ENCODE measurements around the gene RANBP9.

RANBP9 gene

DNA sequence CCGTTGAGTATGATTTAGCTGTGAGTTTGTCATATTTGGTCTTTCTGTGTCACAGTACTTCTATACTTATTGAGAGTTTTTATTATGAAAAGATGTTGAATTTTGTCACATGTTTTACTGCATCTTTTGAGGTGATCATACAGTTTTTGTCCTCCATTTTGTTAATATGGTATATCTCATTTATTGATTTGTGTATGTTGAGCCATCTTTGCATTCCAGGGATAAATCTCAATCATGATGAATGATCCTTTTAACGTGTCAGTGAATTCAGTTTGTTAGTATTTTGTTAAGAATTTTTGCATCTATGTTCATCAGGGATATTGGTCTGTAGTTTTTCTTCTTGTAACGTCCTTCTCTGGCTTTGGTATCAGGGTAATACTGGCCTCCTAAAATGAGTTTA, 133.7 kb downstream of the RANBP9 start:
- TF ChIP-seq, protein P1, sequence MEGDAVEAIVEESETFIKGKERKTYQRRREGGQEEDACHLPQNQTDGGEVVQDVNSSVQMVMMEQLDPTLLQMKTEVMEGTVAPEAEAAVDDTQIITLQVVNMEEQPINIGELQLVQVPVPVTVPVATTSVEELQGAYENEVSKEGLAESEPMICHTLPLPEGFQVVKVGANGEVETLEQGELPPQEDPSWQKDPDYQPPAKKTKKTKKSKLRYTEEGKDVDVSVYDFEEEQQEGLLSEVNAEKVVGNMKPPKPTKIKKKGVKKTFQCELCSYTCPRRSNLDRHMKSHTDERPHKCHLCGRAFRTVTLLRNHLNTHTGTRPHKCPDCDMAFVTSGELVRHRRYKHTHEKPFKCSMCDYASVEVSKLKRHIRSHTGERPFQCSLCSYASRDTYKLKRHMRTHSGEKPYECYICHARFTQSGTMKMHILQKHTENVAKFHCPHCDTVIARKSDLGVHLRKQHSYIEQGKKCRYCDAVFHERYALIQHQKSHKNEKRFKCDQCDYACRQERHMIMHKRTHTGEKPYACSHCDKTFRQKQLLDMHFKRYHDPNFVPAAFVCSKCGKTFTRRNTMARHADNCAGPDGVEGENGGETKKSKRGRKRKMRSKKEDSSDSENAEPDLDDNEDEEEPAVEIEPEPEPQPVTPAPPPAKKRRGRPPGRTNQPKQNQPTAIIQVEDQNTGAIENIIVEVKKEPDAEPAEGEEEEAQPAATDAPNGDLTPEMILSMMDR (IDR thresholded peaks at IDR 0.05; ENCODE audit: control insufficient read depth, insufficient read depth, low read depth, low read length, missing control alignments): no peak

DNA sequence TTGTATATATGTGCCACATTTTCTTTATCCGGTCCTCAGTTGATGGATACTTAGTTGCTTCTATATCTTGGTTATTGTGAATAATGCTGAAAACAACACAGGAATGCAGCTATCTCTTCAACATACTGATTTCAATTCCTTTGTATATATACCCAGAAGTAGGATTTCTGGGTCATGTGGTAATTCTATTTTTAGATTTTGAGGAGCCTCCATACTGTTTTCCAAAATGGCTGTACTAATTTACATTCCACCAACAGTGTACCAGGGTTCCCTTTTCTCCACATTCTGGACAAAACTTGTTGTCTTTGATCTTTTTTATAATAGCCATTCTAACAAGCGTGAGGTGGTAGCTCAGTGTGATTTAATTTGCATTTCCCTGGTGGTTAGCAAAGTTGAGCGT, 135.6 kb downstream of the RANBP9 start:
- TF ChIP-seq, protein P1 (IDR thresholded peaks at IDR 0.05; ENCODE audit: control insufficient read depth, insufficient read depth, low read depth, low read length, missing control alignments): no peak
- no peak for DNase-seq (ENCODE audit: low read depth)
- H3K4me3 ChIP-seq (ENCODE audit: control insufficient read depth, low read depth, low read length): no peak overlapping the region

More for the DNA sequence above, 133.7 kb downstream of the RANBP9 start:
- H3K4me3 ChIP-seq (ENCODE audit: control insufficient read depth, low read depth, low read length): no peak overlapping the region
- DNase-seq (ENCODE audit: low read depth): no peak

DNA sequence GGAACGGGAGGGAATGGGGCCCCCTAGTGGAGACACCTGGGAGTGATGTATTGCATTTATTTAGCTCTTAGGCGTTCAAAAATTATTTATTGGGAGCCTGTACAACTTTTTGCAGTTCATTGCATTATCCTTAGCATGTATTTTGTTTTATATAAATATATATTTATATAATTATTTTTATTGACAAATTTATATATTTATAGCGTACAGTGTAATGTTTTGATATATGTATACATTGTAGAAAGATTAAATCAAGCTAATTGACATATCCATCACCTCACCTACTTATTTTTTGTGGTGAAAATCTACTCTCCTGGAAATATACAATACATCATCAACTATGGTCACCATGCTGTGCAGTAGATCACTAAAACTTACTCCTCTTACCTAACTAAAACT, 136.3 kb downstream of the RANBP9 start:
- TF ChIP-seq, protein P1 (IDR thresholded peaks at IDR 0.05; ENCODE audit: control insufficient read depth, insufficient read depth, low read depth, low read length, missing control alignments): no peak
- no peak for DNase-seq (ENCODE audit: low read depth)
- peak overlapping the region; percentile 84 for H3K4me3 ChIP-seq (ENCODE audit: control insufficient read depth, low read depth, low read length)

DNA sequence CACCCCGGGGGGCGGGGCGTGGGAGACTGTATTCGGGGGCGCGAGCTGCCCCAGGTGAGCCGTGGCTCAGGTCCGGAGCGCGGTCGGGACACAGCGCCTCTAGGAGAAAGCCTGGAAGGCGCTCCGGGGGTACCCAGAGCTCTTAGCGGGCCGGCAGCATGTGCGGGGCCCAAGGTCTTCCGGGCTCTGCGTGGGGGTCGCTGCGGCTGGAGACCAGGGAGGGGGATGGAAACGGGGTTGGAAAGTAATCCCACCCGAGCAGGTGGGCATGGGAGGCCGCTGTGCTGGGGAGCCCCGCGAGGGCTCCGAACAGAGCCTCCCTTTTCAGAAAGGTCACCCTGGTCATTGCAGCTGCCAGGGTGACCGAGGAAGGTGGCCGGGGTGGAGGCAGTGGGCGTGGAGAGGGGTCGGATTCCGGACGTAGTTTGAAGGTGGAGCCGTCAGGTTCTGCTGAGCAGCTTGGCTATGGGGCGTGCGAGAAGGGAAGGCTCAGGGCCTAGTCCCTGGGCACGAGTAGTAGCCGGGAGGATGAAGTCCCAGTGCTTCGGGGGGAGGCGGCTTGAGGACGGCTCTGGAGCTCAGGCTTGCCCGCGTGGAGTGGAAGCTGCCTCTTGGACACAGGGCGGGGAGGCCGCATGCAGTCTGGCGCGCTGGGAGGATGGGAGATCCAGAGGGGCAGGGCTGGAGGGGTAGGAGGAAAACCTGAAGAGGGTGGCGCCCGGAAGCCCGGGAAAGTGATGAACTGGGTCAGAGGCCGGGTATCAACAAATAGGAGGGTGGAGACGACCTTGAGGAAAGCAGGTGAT, 136.9 kb downstream of the RANBP9 start, which contains the start of gene SIRT5:
Gene SIRT5 (plus strand): TSS at position 31 of the 806 bp plus-strand sequence. CDS start 9,510 bp downstream, outside the sequence.
- TF ChIP-seq, protein P1 (IDR thresholded peaks at IDR 0.05; ENCODE audit: control insufficient read depth, insufficient read depth, low read depth, low read length, missing control alignments): peak; percentile 75
- DNase-seq (ENCODE audit: low read depth): peak; percentile 38
- peak within 1 kb of the TSS; percentile 84 for H3K4me3 ChIP-seq (ENCODE audit: control insufficient read depth, low read depth, low read length)

DNA sequence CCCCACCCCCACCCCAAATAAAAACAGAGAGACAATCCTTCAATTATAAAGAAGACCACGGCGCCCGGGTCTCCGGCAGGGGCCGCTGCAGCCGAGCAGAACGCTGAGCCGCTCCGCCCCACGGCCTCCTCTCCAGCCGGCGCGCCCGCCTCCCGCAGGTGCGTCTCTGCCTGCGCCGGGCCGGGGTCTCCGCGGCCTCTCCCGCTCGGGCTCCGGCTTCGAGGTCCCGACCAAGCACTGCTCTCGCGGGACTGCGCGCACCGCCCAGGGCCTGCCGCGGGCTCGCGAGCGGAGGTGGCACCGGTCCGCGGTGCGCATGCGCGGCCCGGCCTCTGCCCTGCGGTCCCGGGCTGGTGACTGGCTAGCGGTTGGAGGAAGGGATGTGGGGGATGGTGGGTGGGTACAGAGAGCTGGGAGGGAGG, 137.5 kb downstream of the RANBP9 start:
- DNase-seq (ENCODE audit: low read depth): peak; percentile 41
- TF ChIP-seq, protein P1 (IDR thresholded peaks at IDR 0.05; ENCODE audit: control insufficient read depth, insufficient read depth, low read depth, low read length, missing control alignments): peak; percentile 47
- peak overlapping the region; percentile 84 for H3K4me3 ChIP-seq (ENCODE audit: control insufficient read depth, low read depth, low read length)

DNA sequence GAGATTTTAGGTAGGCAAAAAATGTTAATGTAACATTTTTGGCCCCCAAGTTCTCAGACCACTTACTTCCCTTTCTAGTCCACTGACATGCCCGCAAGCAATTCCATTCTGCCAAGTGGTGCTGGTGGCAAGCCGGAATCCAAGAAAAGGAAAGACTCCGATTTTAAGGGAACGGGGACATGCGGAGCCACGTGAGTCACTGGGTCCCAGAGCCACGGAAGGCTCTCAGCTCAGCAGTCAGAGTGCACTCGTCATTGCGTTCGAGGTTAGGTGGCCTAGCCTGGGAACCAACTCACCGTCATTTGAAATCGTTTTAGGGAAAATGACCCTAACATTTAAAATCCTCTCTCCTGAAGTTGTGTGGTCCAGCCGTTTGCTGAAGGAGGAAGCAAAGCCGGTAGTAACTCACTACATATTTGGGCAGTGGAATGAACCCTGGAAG, 137.9 kb downstream of the RANBP9 start:
- no peak for DNase-seq (ENCODE audit: low read depth)
- TF ChIP-seq, protein P1 (IDR thresholded peaks at IDR 0.05; ENCODE audit: control insufficient read depth, insufficient read depth, low read depth, low read length, missing control alignments): peak; percentile 5
- H3K4me3 ChIP-seq (ENCODE audit: control insufficient read depth, low read depth, low read length): peak overlapping the region; percentile 84
